Pancreas (tissue), 10 donors: ENCODE results near the gene POU6F2. TPM values are rescaled to one million over a fixed set of nuclear protein-coding genes. Genes with fewer than 3 reads are reported as not detected.

ENCODE experiments used
- ATAC-seq, 4 donors: fragments of 200-7000 bp; cut with Tn5 transposase; one replicate each; pipeline versions ENCODE4 v1.8.0 to v1.9.1; 2020; ENCODE audit warnings: mild to moderate bottlenecking in 4 of 4, moderate library complexity in 4 of 4
- DNase-seq, 6 donors: peaks; one replicate each; pipeline ENCODE4 v3.0.0-alpha.2; 2020
- FAIRE-seq: peaks from 2 replicates; lab custom pipeline; 2012; peaks lifted over from hg19 to GRCh38; lab: Jason Lieb, UNC
- H3K27ac ChIP-seq, 4 donors: fragments of 200-600 bp; sonication (generic); 1 replicate in 3 of 4; 2 replicates in 1 of 4; pipeline versions ENCODE4 v1.5.0 to v1.8.0; 2020
- H3K27me3 ChIP-seq, 4 donors: fragments of 200-600 bp; one replicate each; pipeline ENCODE4 v1.8.0; 2021
- H3K36me3 ChIP-seq, 3 donors: fragments of 200-600 bp; sonication (generic) in 1 of 3; one replicate each; pipeline versions ENCODE4 v1.5.0 to v1.8.0; 2020 to 2021
- H3K4me1 ChIP-seq, 3 donors: fragments of 200-600 bp; one replicate each; pipeline ENCODE4 v1.8.0; 2021
- H3K4me3 ChIP-seq, 4 donors: fragments of 200-600 bp; sonication (generic) in 2 of 4; one replicate each; pipeline versions ENCODE4 v1.5.0 to v1.8.0; 2020 to 2021
- H3K9me3 ChIP-seq, 4 donors: fragments of 200-600 bp; one replicate each; pipeline ENCODE4 v1.8.0; 2021
- WGBS, 2 donors: extraction: QIAGEN DNeasy Blood & Tissue Kit; methylation state at CpG; one replicate each; pipeline ENCODE4 v1.1.7; 2013; 5-methylcytosine and 5-hydroxymethylcytosine counted together
- intact Hi-C, 3 donors: fragments of 100-400 bp; cut with DNase I; formaldehyde crosslinking; loops; one replicate each; pipeline versions ENCODE4 v1.11.1 to v1.14.2; 2022
- polyA plus RNA-seq, 2 donors: library from polyadenylated mRNA; stranded (reverse); fragments of 200-250 nt; gene quantifications; one replicate each; pipeline ENCODE4 v1.2.3, GENCODE V29; 2013
- total RNA-seq, 6 donors: library from RNA; stranded (reverse); fragmentation: NEBNext Ultra II Directional in 4 of 6; extraction: Animal tissue kit (Norgen Biotek cat#: 25700) in 4 of 6; gene quantifications; one replicate each; pipeline versions ENCODE4 v1.2.1 to v1.2.4, GENCODE V29; 2021 to 2023
- TF ChIP-seq, protein P1 (sequence below), 4 donors: fragments of 200-600 bp; sonication (generic) in 3 of 4; IDR thresholded peaks; one replicate each; pipeline versions ENCODE4 v1.5.0 to v1.8.0; 2021; ENCODE audit warnings: antibody characterized with exemption in 4 of 4
- donor health status: healthy with polysubstance abuse.
- donor health status: DM: no; HTN: no; CAD: no; lungs with moderate emphysema.
- donor health status: DM: no; HTN: no; CAD: no.
- donor health status: control.
- donor health status: control.
- donor health status: Bipolar disorder and iron deficiency.
- donor health status: DM: yes; HTN: yes; CAD: no.
- donor health status: DM: no; HTN: no; CAD: no.
- donor health status: DM: no; HTN: no; CAD: no.
- donor health status: DM: yes; HTN: yes; CAD: no.

POU6F2 gene
- total and polyA plus RNA-seq, 8 donors, result 1.3 to 4.2 (median 2.4) TPM

DNA sequence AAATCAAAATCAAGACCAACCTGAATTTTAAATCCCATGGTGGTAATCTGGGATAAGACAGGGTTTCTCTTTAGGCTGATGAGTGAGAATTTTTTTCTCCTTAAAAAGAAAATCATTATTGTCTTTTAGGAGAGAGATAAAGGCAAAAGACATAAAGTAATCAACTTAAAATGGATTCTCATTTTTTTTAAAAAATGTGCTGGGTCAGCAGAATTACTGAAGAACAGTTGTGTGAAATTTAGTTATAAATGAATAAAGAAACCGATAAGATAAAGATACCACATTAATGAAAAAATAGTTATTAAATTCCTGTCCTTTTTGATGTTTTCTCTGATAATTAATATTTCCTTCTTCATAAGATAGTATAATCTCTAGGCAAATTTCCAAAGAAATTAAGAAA, 427.2 kb downstream of the POU6F2 start:
- Histone ChIP-seq H3K27ac (no peak overlapping the region), H3K9me3 (no peaks in the 10 kb centered on the region), H3K36me3 (no peaks in the 10 kb centered on the region), H3K4me1 (no peaks in the 10 kb centered on the region), H3K4me3 (no peak overlapping the region), H3K27me3 (no peaks in the 10 kb centered on the region)
- TF ChIP-seq, protein P1, sequence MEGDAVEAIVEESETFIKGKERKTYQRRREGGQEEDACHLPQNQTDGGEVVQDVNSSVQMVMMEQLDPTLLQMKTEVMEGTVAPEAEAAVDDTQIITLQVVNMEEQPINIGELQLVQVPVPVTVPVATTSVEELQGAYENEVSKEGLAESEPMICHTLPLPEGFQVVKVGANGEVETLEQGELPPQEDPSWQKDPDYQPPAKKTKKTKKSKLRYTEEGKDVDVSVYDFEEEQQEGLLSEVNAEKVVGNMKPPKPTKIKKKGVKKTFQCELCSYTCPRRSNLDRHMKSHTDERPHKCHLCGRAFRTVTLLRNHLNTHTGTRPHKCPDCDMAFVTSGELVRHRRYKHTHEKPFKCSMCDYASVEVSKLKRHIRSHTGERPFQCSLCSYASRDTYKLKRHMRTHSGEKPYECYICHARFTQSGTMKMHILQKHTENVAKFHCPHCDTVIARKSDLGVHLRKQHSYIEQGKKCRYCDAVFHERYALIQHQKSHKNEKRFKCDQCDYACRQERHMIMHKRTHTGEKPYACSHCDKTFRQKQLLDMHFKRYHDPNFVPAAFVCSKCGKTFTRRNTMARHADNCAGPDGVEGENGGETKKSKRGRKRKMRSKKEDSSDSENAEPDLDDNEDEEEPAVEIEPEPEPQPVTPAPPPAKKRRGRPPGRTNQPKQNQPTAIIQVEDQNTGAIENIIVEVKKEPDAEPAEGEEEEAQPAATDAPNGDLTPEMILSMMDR (IDR thresholded peaks at IDR 0.05), result no peak
- 77 to 80% methylated on average over 1 of the region's 1 CpG for WGBS, 2 donors
- no peak for ATAC-seq
- intact Hi-C loops, result no loop called here
- no peak for DNase-seq
- FAIRE-seq, result no peak

DNA sequence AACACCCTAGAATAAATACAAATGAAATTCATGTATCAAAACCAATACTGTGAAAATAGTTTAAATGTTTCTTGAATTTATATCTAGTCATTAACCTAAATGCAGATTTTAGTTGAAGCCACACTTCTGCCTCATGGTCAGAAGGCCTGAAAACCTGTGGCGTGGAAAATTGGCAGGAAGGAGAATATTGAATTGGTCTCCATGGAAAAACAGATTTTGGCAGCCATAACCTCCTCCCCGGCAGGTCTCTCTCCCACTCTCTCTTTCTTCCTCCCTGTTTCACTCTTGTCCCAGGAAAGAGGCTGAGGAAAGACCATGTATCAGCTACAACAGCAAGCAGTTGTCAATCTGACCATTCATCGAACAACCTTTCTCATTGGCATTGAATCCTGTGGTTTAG, 427.9 kb downstream of the POU6F2 start:
- H3K4me3 ChIP-seq, result no peak overlapping the region
- no peak for DNase-seq
- WGBS, 2 donors, result 71 to 78% methylated on average over 3 of the region's 3 CpGs
- H3K36me3 ChIP-seq, result no peaks in the 10 kb centered on the region
- H3K9me3 ChIP-seq, result no peaks in the 10 kb centered on the region
- intact Hi-C loops, result no loop called here
- no peaks in the 10 kb centered on the region for H3K4me1 ChIP-seq
- FAIRE-seq, result no peak
- H3K27me3 ChIP-seq, result no peaks in the 10 kb centered on the region
- no peak for ATAC-seq
- H3K27ac ChIP-seq, result no peak overlapping the region
- TF ChIP-seq, protein P1 (IDR thresholded peaks at IDR 0.05), result no peak

DNA sequence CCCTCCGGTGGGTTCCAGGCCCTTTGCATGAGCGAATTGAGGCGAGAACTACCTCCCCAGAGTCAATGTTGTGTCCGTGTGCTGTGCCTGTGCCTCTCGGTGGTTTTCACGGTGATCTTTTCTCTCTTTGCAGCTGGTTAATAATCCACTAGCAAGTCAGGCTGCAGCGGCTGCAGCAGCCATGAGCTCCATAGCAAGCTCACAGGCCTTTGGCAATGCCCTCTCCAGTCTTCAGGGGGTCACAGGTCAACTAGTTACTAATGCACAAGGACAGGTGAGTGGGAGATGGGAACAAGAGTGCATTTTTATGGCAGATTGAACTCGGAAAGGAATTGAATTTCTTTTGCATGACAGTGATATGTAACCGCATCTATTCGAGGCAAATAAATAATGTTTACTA, 428.8 kb downstream of the POU6F2 start:
- H3K9me3 ChIP-seq, result no peaks in the 10 kb centered on the region
- no peak for DNase-seq
- H3K27me3 ChIP-seq, result no peaks in the 10 kb centered on the region
- H3K4me3 ChIP-seq, result no peak overlapping the region
- FAIRE-seq, result no peak
- 24 to 27% methylated on average over 10 of the region's 10 CpGs for WGBS, 2 donors
- TF ChIP-seq, protein P1 (IDR thresholded peaks at IDR 0.05), result no peak
- intact Hi-C loops, result no loop called here
- H3K36me3 ChIP-seq, result no peaks in the 10 kb centered on the region
- no peaks in the 10 kb centered on the region for H3K4me1 ChIP-seq
- ATAC-seq, result peak in 3 of 4 donors; percentile 59 to 75 (median 62)
- no peak overlapping the region for H3K27ac ChIP-seq

DNA sequence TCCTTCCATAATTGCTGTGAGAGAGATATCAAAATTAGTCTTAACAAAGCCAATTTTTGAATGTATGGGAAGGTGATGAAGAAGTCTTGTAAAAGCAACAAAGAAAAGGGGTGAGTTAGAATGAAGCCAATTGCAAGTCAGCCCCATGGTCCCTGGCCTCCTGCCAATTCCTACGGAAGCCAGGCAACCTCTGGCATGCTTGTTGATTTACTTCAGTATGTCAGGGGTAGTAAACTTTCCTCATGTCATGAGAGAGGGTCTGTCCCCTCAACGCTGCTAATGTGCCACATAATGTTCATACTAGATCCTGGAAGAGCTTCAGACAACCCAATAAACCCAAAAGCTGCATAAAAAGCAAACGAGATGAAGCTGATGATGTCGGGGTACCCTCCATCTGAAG, 429.4 kb downstream of the POU6F2 start:
- FAIRE-seq, result no peak
- H3K27ac ChIP-seq, result no peak overlapping the region
- TF ChIP-seq, protein P1 (IDR thresholded peaks at IDR 0.05), result no peak
- WGBS, 2 donors, result 56 to 60% methylated on average over 4 of the region's 4 CpGs
- no peaks in the 10 kb centered on the region for H3K9me3 ChIP-seq
- no peaks in the 10 kb centered on the region for H3K4me1 ChIP-seq
- ATAC-seq, result no peak
- H3K27me3 ChIP-seq, result no peaks in the 10 kb centered on the region
- H3K36me3 ChIP-seq, result no peaks in the 10 kb centered on the region
- intact Hi-C loops, result no loop called here
- no peak overlapping the region for H3K4me3 ChIP-seq
- no peak for DNase-seq

DNA sequence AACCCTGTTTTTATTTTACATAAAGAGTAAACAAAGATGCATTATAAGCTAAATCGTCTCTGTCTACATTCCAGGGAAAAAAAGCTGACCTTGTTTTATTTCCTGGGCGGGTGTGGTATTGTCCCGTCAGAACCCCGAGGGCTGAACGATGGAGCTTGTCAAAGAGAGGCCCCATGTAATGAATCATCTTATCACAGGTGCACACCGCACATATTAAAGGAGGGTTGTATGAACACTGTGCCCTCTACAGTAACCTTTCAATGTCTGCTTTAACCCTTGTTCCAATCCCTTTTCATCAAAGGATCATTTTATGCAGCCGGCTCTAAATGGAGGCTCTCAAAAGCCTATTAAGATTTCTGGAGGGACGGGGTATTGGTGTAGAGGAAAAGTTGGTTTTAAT, 430.0 kb downstream of the POU6F2 start:
- WGBS, 2 donors, result 73 to 75% methylated on average over 8 of the region's 8 CpGs
- Histone ChIP-seq H3K4me1 (no peaks in the 10 kb centered on the region), H3K27me3 (no peaks in the 10 kb centered on the region), H3K27ac (no peak overlapping the region), H3K36me3 (no peaks in the 10 kb centered on the region), H3K9me3 (no peaks in the 10 kb centered on the region), H3K4me3 (no peak overlapping the region)
- no peak for FAIRE-seq
- TF ChIP-seq, protein P1 (IDR thresholded peaks at IDR 0.05), result no peak
- intact Hi-C loops, result no loop called here
- no peak for DNase-seq
- no peak for ATAC-seq
